Thyroid gland (tissue), 4 donors: ENCODE data around the gene FANCG.

Source experiments
- CTCF ChIP-seq, 6 experiments: fragments of 200-600 bp in 3 of 6; fragments of 450-650 bp in 3 of 6; sonication (generic) in 3 of 6; IDR thresholded peaks; one replicate each; pipeline ENCODE4 v1.5.1; 2016 to 2019; ENCODE audit warnings: antibody characterized with exemption in 6 of 6, mild to moderate bottlenecking in 2 of 6, inconsistent platforms in 1 of 6, moderate library complexity in 1 of 6
- POLR2A ChIP-seq, 2 donors: fragments of 450-650 bp; IDR thresholded peaks; one replicate each; pipeline ENCODE4 v1.6.1; 2017; ENCODE audit warnings: antibody characterized with exemption in 2 of 2, mild to moderate bottlenecking in 2 of 2, moderate library complexity in 1 of 2

- no peak for TF ChIP-seq POLR2A (IDR thresholded peaks at IDR 0.05)
- no peak for TF ChIP-seq CTCF (IDR thresholded peaks at IDR 0.05)
Measured at GRCh38 chr9:35106343-35106730, 26.6 kb upstream of the FANCG start.
